Neural cell (in vitro differentiated cells): ENCODE data around the gene PPFIBP1. TPM values are rescaled to one million over a fixed set of nuclear protein-coding genes. Genes with fewer than 3 reads are reported as not detected.

Experiments used
- H2AFZ ChIP-seq: fragments of 200-600, 300-800 bp; sonication (generic), shearing (Covaris generic); 2 replicates; pipeline ENCODE4 v1.6.0; 2014; ENCODE audit warnings: low read depth, mild to moderate bottlenecking, antibody characterized with exemption, low read length, moderate library complexity
- H3F3A ChIP-seq: fragments of 200-600 bp; shearing (Covaris generic); 2 replicates; pipeline ENCODE4 v1.6.1; 2016; ENCODE audit warnings: mild to moderate bottlenecking, moderate library complexity, mixed read lengths, antibody characterized with exemption, low read length; ENCODE audit not compliant: insufficient read depth, poor library complexity, severe bottlenecking
- H3K27ac ChIP-seq: fragments of 200-600, 300-800 bp; sonication (generic), shearing (Covaris generic); 2 replicates; pipeline ENCODE4 v1.5.1; 2014; ENCODE audit warnings: mild to moderate bottlenecking, low read length, moderate library complexity
- H3K27me3 ChIP-seq: fragments of 300-800, 200-600 bp; sonication (generic), shearing (Covaris generic); 2 replicates; pipeline ENCODE4 v1.6.0; 2014; ENCODE audit warnings: mild to moderate bottlenecking, low read depth, low read length, moderate library complexity; ENCODE audit not compliant: insufficient read depth
- H3K36me3 ChIP-seq: fragments of 300-800, 200-600 bp; sonication (generic), shearing (Covaris generic); 2 replicates; pipeline ENCODE4 v1.5.1; 2014; ENCODE audit warnings: mild to moderate bottlenecking, antibody characterized with exemption, low read length, moderate library complexity; ENCODE audit not compliant: insufficient read depth
- H3K4me2 ChIP-seq: fragments of 300-800, 200-600 bp; sonication (generic), shearing (Covaris generic); 2 replicates; pipeline ENCODE4 v1.6.0; 2014; ENCODE audit warnings: mild to moderate bottlenecking, low read length
- H3K4me3 ChIP-seq: fragments of 300-800, 200-600 bp; sonication (generic), shearing (Covaris generic); 2 replicates; pipeline ENCODE4 v1.5.1; 2014; ENCODE audit warnings: mild to moderate bottlenecking, low read length, moderate library complexity
- H3K79me2 ChIP-seq: fragments of 200-600 bp; shearing (Covaris generic); replicated peaks from 2 replicates; pipeline ENCODE4 v1.6.0; 2014; ENCODE audit warnings: mild to moderate bottlenecking, low read length, moderate library complexity; ENCODE audit not compliant: insufficient read depth
- H3K9ac ChIP-seq: fragments of 300-800, 200-600 bp; sonication (generic), shearing (Covaris generic); 2 replicates; pipeline ENCODE4 v1.6.1; 2016; ENCODE audit warnings: mild to moderate bottlenecking, low read length, mixed read lengths
- H3K9me2 ChIP-seq: fragments of 200-600 bp; shearing (Covaris generic); 2 replicates; pipeline ENCODE4 v1.6.1; 2016; ENCODE audit warnings: mild to moderate bottlenecking, low read length, mixed read lengths; ENCODE audit not compliant: insufficient read depth
- H3K9me3 ChIP-seq: fragments of 200-600, 300-800 bp; sonication (generic), shearing (Covaris generic); 2 replicates; pipeline ENCODE4 v1.6.1; 2016; ENCODE audit warnings: mild to moderate bottlenecking, mixed run types, low read length, moderate library complexity, mixed read lengths
- H4K20me1 ChIP-seq: fragments of 200-600 bp; shearing (Covaris generic); 2 replicates; pipeline ENCODE4 v1.6.1; 2016; ENCODE audit warnings: mild to moderate bottlenecking, mixed run types; ENCODE audit not compliant: insufficient read depth
- EP300 ChIP-seq: fragments of 450-650 bp; conservative IDR thresholded peaks from 2 replicates; pipeline ENCODE4 v1.6.1; 2014; ENCODE audit warnings: antibody characterized with exemption, mild to moderate bottlenecking, moderate library complexity; ENCODE audit not compliant: poor library complexity, severe bottlenecking
- EZH2 ChIP-seq: fragments of 200-600, 300-800 bp; shearing (Covaris generic), sonication (generic); IDR thresholded peaks from 2 replicates; pipeline ENCODE4 v1.6.1; 2014; ENCODE audit warnings: antibody characterized with exemption, low read length, borderline replicate concordance, mild to moderate bottlenecking; ENCODE audit not compliant: insufficient read depth, poor library complexity, severe bottlenecking
- MXI1 ChIP-seq: fragments of 450-650 bp; conservative IDR thresholded peaks from 2 replicates; pipeline ENCODE4 v1.6.1; 2014; ENCODE audit warnings: antibody characterized with exemption, mild to moderate bottlenecking; ENCODE audit not compliant: poor library complexity, severe bottlenecking
- POLR2AphosphoS5 ChIP-seq: IDR thresholded peaks from 2 replicates; pipeline ENCODE4 v1.6.1; 2012
- RAD21 ChIP-seq: fragments of 450-650 bp; conservative IDR thresholded peaks from 2 replicates; pipeline ENCODE4 v1.6.1; 2014; ENCODE audit warnings: antibody characterized with exemption, mild to moderate bottlenecking, moderate library complexity
- SMC3 ChIP-seq: fragments of 450-650 bp; conservative IDR thresholded peaks from 2 replicates; pipeline ENCODE4 v1.6.1; 2014; ENCODE audit warnings: antibody characterized with exemption, mild to moderate bottlenecking, moderate library complexity; ENCODE audit not compliant: poor library complexity
- TAF1 ChIP-seq: IDR thresholded peaks from 2 replicates; pipeline ENCODE4 v1.6.1; 2012; ENCODE audit warnings: low read depth
- polyA plus RNA-seq: library from polyadenylated mRNA; depleted of rRNA; stranded (reverse); fragments of >200 nt; gene quantifications from 2 replicates; pipeline ENCODE4 v1.2.3, GENCODE V29; 2014
- TF ChIP-seq, protein P1 (sequence below): IDR thresholded peaks from 2 replicates; pipeline ENCODE4 v1.6.1; 2012; ENCODE audit warnings: borderline replicate concordance
- TF ChIP-seq, protein P2 (sequence below): fragments of 450-650 bp; IDR thresholded peaks from 2 replicates; pipeline ENCODE4 v1.5.1; 2014; ENCODE audit warnings: antibody characterized with exemption, mild to moderate bottlenecking, moderate library complexity; ENCODE audit not compliant: poor library complexity, severe bottlenecking

Gene PPFIBP1
- polyA plus RNA-seq, 1 donor from 2014 or later = 30.2 TPM

DNA sequence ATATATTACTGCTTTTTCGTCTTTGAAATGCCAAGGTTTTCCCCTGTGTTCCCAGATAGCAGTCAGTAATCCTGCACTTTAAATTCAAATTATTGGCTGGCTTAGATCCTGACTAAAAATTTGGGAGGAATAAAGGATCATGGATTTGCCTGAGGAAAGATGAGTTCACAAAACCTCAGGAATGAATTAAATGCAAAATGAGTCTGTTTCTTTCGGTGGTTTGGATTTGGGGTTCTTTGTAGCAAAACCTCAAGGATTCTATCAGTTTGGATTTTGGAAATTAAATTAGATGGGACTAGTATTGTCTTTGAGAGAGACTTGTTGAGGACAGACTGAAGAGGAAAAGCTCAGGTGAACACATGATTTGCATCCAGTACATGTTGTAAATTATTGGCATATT lies 36.1 kb downstream of the PPFIBP1 start:
- Histone ChIP-seq H3K27me3 (no peaks in the 10 kb centered on the region), H3K27ac (no peak overlapping the region), H3K9me3 (no peaks in the 10 kb centered on the region), H3K9me2 (no peaks in the 10 kb centered on the region), H4K20me1 (no peaks in the 10 kb centered on the region), H2AFZ (no peak overlapping the region), H3F3A (no peaks in the 10 kb centered on the region), H3K4me2 (no peak overlapping the region), H3K9ac (no peak overlapping the region), H3K4me3 (no peak overlapping the region), H3K36me3 (no peaks in the 10 kb centered on the region), H3K79me2 (peaks cover 4% of the 10 kb centered on the region)
- TF ChIP-seq, protein P1, sequence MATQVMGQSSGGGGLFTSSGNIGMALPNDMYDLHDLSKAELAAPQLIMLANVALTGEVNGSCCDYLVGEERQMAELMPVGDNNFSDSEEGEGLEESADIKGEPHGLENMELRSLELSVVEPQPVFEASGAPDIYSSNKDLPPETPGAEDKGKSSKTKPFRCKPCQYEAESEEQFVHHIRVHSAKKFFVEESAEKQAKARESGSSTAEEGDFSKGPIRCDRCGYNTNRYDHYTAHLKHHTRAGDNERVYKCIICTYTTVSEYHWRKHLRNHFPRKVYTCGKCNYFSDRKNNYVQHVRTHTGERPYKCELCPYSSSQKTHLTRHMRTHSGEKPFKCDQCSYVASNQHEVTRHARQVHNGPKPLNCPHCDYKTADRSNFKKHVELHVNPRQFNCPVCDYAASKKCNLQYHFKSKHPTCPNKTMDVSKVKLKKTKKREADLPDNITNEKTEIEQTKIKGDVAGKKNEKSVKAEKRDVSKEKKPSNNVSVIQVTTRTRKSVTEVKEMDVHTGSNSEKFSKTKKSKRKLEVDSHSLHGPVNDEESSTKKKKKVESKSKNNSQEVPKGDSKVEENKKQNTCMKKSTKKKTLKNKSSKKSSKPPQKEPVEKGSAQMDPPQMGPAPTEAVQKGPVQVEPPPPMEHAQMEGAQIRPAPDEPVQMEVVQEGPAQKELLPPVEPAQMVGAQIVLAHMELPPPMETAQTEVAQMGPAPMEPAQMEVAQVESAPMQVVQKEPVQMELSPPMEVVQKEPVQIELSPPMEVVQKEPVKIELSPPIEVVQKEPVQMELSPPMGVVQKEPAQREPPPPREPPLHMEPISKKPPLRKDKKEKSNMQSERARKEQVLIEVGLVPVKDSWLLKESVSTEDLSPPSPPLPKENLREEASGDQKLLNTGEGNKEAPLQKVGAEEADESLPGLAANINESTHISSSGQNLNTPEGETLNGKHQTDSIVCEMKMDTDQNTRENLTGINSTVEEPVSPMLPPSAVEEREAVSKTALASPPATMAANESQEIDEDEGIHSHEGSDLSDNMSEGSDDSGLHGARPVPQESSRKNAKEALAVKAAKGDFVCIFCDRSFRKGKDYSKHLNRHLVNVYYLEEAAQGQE = no peak
- TF ChIP-seq TAF1 (no peak), SMC3 (no peak), MXI1 (no peak), EZH2 (no peak), POLR2AphosphoS5 (no peak), EP300 (no peak), RAD21 (no peak)
- TF ChIP-seq, protein P2, sequence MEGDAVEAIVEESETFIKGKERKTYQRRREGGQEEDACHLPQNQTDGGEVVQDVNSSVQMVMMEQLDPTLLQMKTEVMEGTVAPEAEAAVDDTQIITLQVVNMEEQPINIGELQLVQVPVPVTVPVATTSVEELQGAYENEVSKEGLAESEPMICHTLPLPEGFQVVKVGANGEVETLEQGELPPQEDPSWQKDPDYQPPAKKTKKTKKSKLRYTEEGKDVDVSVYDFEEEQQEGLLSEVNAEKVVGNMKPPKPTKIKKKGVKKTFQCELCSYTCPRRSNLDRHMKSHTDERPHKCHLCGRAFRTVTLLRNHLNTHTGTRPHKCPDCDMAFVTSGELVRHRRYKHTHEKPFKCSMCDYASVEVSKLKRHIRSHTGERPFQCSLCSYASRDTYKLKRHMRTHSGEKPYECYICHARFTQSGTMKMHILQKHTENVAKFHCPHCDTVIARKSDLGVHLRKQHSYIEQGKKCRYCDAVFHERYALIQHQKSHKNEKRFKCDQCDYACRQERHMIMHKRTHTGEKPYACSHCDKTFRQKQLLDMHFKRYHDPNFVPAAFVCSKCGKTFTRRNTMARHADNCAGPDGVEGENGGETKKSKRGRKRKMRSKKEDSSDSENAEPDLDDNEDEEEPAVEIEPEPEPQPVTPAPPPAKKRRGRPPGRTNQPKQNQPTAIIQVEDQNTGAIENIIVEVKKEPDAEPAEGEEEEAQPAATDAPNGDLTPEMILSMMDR = no peak

DNA sequence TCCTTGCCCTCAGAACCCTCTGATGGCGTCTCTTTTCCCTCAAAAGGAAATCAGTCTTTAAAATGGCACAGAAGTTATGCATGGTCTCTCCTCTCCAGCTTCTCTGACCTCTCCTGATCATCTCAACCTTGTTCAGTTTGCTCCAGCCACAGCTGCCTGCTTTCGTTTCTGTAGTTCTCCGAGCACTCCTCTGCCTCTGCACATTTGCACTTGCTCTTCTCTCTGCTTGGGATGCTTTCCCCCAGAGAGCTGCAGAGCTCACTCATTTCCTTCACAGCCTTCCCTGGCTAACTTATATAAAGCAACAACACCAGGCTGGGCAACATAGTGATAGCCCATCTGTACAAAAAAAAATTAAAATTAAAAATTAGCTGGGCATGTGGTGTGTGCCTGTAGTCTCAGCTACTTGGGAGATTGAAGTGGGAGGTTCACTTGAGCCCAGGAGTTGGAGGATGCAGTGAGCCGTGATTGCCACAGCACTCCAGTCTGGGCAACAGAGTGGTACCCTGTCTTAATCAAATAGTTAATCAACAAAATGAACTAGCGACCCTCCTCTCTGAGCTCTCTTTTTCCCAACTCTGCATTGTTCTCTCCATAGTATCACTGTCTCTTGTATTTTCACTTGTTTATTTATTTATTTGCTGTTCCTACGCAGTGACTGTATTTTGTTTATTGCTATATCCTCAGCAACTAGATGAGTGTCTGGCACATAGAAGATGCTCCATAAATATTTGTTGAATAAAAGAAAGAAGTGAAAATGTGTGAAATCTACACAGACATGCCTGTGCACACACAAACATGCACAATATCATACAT lies 37.7 kb downstream of the PPFIBP1 start:
- Histone ChIP-seq H3K27ac (no peak overlapping the region), H3K36me3 (no peaks in the 10 kb centered on the region), H3K27me3 (no peaks in the 10 kb centered on the region), H3F3A (no peaks in the 10 kb centered on the region), H3K4me3 (no peak overlapping the region), H3K79me2 (peaks cover 2% of the 10 kb centered on the region), H3K9ac (no peak overlapping the region), H3K9me3 (no peaks in the 10 kb centered on the region), H4K20me1 (no peaks in the 10 kb centered on the region), H2AFZ (no peak overlapping the region), H3K9me2 (no peaks in the 10 kb centered on the region), H3K4me2 (no peak overlapping the region)
- TF ChIP-seq SMC3 = no peak
- no peak for TF ChIP-seq EP300
- TF ChIP-seq, protein P2 = no peak
- no peak for TF ChIP-seq TAF1
- TF ChIP-seq, protein P1 = no peak
- no peak for TF ChIP-seq EZH2
- TF ChIP-seq RAD21 = no peak
- no peak for TF ChIP-seq POLR2AphosphoS5
- TF ChIP-seq MXI1 = no peak
